Spinal cord (tissue), 10 donors: ENCODE results near the gene RTN4RL2. TPM values are rescaled to one million over a fixed set of nuclear protein-coding genes. Genes with fewer than 3 reads are reported as not detected.
A peak's percentile ranks its signal among the peaks of the same experiment; 100 is the strongest.

Experiments used
- DNase-seq, 6 donors: peaks; one replicate each; pipeline versions ENCODE4 v3.0.0 to v3.0.0-alpha.2; 2013 to 2015; ENCODE audit warnings: low spot score in 6 of 6, low read depth in 4 of 6
- H3K27ac ChIP-seq: one replicate; pipeline ENCODE4 v1.5.1; 2013; ENCODE audit warnings: low read depth, low read length, control low read depth
- H3K27me3 ChIP-seq: one replicate; pipeline ENCODE4 v1.6.1; 2013; ENCODE audit warnings: low read length; ENCODE audit not compliant: control insufficient read depth, insufficient read depth
- H3K36me3 ChIP-seq: one replicate; pipeline ENCODE4 v1.6.1; 2013; ENCODE audit warnings: low read length; ENCODE audit not compliant: control insufficient read depth, insufficient read depth
- H3K4me1 ChIP-seq: one replicate; pipeline ENCODE4 v1.6.1; 2013; ENCODE audit warnings: low read length; ENCODE audit not compliant: control insufficient read depth, insufficient read depth
- H3K4me3 ChIP-seq: one replicate; pipeline ENCODE4 v1.5.1; 2013; ENCODE audit warnings: low read depth, low read length, control low read depth
- H3K9me3 ChIP-seq: one replicate; pipeline ENCODE4 v1.6.1; 2013; ENCODE audit warnings: low read length; ENCODE audit not compliant: control insufficient read depth, insufficient read depth
- WGBS: methylation state at CpG from one replicate; pipeline ENCODE4 v1.1.5; 2013; ENCODE audit warnings: missing lambda C conversion rate; ENCODE audit not compliant: insufficient coverage; 5-methylcytosine and 5-hydroxymethylcytosine counted together
- polyA plus RNA-seq, 2 donors: library from polyadenylated mRNA; unstranded; fragments of 120-200 nt; gene quantifications; one replicate each; pipeline ENCODE4 v1.2.1, GENCODE V29; 2013; ENCODE audit not compliant: insufficient read length in 2 of 2
- total RNA-seq, 2 donors: library from RNA; depleted of rRNA in 1 of 2; stranded (reverse); fragments of 120-200 nt in 1 of 2; fragments of >200 nt in 1 of 2; gene quantifications; one replicate each; pipeline versions ENCODE4 v1.2.3 to v1.2.4, GENCODE V29; 2013 to 2014
- donor health status: healthy.

RTN4RL2 gene
- total and polyA plus RNA-seq, 4 donors, result 0.59 to 10.9 (median 2.9) TPM

DNA sequence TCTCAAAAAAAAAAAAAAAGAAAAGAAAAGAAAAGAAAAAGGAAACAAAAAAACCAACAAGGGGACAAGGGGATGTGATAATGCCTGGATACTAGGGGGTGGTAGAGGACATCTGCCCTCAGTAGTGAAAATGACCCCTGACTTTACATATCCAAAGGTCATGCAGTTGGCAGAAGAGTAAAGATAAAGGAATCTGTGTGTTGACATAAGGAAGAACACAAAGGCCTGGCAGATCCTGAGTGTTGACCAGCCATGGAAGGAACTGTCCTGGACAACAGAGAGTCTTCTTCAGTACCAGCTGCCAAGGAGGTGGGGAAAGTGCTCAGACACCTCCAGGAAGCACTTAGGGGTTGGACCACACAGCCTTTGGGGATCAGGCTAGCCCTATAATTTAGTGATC lies 42.5 kb downstream of the RTN4RL2 start:
- peaks cover 4% of the 10 kb centered on the region for H3K36me3 ChIP-seq
- H3K4me1 ChIP-seq, result peaks cover 21% of the 10 kb centered on the region
- no peak for DNase-seq
- H3K9me3 ChIP-seq, result no peaks in the 10 kb centered on the region
- H3K27me3 ChIP-seq, result no peaks in the 10 kb centered on the region
- no peak overlapping the region for H3K27ac ChIP-seq
- no peak overlapping the region for H3K4me3 ChIP-seq

- 95% methylated on average over 3 of the region's 4 CpGs for WGBS
Measured at GRCh38 chr11:57504511-57504910, 44.2 kb downstream of the RTN4RL2 start.

GRCh38 chr11:57506522-57506921 lies 46.2 kb downstream of the RTN4RL2 start:
- no peaks in the 10 kb centered on the region for H3K27me3 ChIP-seq
- no peak overlapping the region for H3K27ac ChIP-seq
- H3K4me3 ChIP-seq, result no peak overlapping the region
- H3K36me3 ChIP-seq, result no peaks in the 10 kb centered on the region
- no peak for DNase-seq
- no CpG with 5 or more reads among the region's 1 CpG for WGBS
- H3K9me3 ChIP-seq, result no peaks in the 10 kb centered on the region
- no peaks in the 10 kb centered on the region for H3K4me1 ChIP-seq

More at GRCh38 chr11:57504511-57504910, 44.2 kb downstream of the RTN4RL2 start:
- Histone ChIP-seq H3K36me3 (peaks cover 4% of the 10 kb centered on the region), H3K9me3 (no peaks in the 10 kb centered on the region), H3K27me3 (no peaks in the 10 kb centered on the region), H3K27ac (no peak overlapping the region), H3K4me1 (peaks cover 12% of the 10 kb centered on the region), H3K4me3 (no peak overlapping the region)
- DNase-seq, result no peak

DNA sequence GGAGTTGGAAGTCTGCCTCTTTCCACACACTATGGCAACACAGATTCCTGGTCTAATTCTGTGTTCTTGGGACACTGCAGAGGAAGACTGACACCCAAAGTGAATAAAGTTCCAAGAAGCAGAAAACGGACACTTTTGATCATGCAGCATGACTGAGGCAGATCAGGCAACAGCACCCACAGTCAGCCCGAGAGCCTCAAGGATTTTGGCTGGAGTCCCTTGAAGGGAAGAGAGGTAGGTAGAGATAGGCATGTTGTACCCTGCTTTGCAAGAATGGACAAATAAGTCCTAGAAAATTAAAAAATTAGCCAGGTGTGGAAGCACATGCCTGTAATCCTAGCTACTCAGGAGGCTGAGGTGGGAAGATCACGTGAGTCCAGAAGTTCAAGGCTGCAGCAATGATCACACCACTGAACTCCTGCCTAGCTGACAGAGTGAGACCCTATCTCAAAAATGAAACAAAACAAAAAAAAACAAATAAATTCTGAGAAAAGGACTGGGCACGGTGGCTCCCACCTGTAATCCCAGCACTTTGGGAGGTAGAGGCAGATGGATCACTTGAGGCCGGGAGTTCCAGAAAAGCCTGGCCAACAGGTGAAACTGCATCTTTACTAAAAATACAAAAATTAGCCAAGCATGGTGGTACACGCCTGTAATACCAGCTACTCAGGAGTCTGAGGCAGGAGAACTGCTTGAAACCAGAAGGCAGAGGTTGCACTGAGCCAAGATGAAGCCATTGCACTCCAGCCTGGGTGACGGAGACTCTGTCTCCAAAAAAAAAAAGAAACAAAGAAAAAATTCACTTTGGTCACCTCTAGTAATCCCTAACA lies 48.2 kb downstream of the RTN4RL2 start:
- no peak for DNase-seq
- no peak overlapping the region for H3K27ac ChIP-seq
- WGBS, result 72% methylated on average over 4 of the region's 7 CpGs
- no peaks in the 10 kb centered on the region for H3K36me3 ChIP-seq
- no peaks in the 10 kb centered on the region for H3K9me3 ChIP-seq
- H3K4me3 ChIP-seq, result no peak overlapping the region
- H3K27me3 ChIP-seq, result peaks cover 6% of the 10 kb centered on the region
- H3K4me1 ChIP-seq, result no peaks in the 10 kb centered on the region

- Histone ChIP-seq H3K36me3 (no peaks in the 10 kb centered on the region), H3K4me3 (no peak overlapping the region), H3K27me3 (peaks cover 31% of the 10 kb centered on the region), H3K4me1 (peaks cover 23% of the 10 kb centered on the region), H3K9me3 (no peaks in the 10 kb centered on the region), H3K27ac (no peak overlapping the region)
- no peak for DNase-seq
- WGBS, result no CpG with 5 or more reads among the region's 6 CpGs
Measured at GRCh38 chr11:57511741-57512430, 51.6 kb downstream of the RTN4RL2 start.

GRCh38 chr11:57512646-57513451 lies 52.5 kb downstream of the RTN4RL2 start:
- Histone ChIP-seq H3K27me3 (peaks cover 31% of the 10 kb centered on the region), H3K4me3 (no peak overlapping the region), H3K4me1 (peaks cover 23% of the 10 kb centered on the region), H3K9me3 (no peaks in the 10 kb centered on the region), H3K27ac (no peak overlapping the region), H3K36me3 (no peaks in the 10 kb centered on the region)
- no peak for DNase-seq
- 81% methylated on average over 6 of the region's 12 CpGs for WGBS

DNA sequence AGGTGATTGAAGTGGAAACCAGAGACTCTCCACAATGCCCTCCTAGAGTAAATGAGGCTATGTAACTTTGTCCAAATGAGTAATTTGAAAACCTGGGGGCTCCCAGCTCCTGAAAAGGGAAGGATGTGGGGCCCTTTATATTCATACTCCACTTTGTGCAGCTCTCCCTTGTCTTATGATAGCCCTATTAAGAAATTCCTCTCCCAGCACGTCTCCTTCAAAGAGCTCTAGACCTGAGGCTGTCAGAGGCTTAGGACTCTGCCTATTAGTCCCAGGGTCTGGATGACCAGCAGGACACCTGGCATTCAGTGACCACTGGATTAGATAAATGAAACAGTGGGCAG lies 53.1 kb downstream of the RTN4RL2 start:
- DNase-seq, result no peak
- no peaks in the 10 kb centered on the region for H3K36me3 ChIP-seq
- no peak overlapping the region for H3K27ac ChIP-seq
- H3K27me3 ChIP-seq, result peaks cover 31% of the 10 kb centered on the region
- peaks cover 23% of the 10 kb centered on the region for H3K4me1 ChIP-seq
- no CpG with 5 or more reads among the region's 1 CpG for WGBS
- no peak overlapping the region for H3K4me3 ChIP-seq
- no peaks in the 10 kb centered on the region for H3K9me3 ChIP-seq

- Histone ChIP-seq H3K27ac (no peak overlapping the region), H3K4me1 (peaks cover 23% of the 10 kb centered on the region), H3K4me3 (peak overlapping the region; percentile 56), H3K36me3 (no peaks in the 10 kb centered on the region), H3K9me3 (no peaks in the 10 kb centered on the region), H3K27me3 (peaks cover 31% of the 10 kb centered on the region)
- DNase-seq, result peak in 2 of 6 donors; percentile 50 to 51
- 4% methylated on average over 35 of the region's 35 CpGs for WGBS
Measured at GRCh38 chr11:57513911-57514537, 53.7 kb downstream of the RTN4RL2 start.

GRCh38 chr11:57514538-57515331 lies 54.4 kb downstream of the RTN4RL2 start:
- peaks cover 31% of the 10 kb centered on the region for H3K27me3 ChIP-seq
- peak in 1 of 6 donors; percentile 33 for DNase-seq
- no peak overlapping the region for H3K27ac ChIP-seq
- H3K4me3 ChIP-seq, result peak overlapping the region; percentile 56
- H3K4me1 ChIP-seq, result peaks cover 23% of the 10 kb centered on the region
- H3K9me3 ChIP-seq, result no peaks in the 10 kb centered on the region
- H3K36me3 ChIP-seq, result no peaks in the 10 kb centered on the region
- under 1% methylated on average over 57 of the region's 57 CpGs for WGBS
